H1 (cell line): ENCODE results near the gene MPDZ. TPM values are rescaled to one million over a fixed set of nuclear protein-coding genes. Genes with fewer than 3 reads are reported as not detected.

Source experiments
- CTCF ChIA-PET: fragments of 300-600 bp; sonication (Branson Sonifier 250); formaldehyde crosslinking; loops from one replicate; lab custom pipeline; 2021; ENCODE audit not compliant: partially characterized antibody; lab: Charles Lee
- POLR2A ChIA-PET: fragments of 300-600 bp; sonication (Branson Sonifier 250); formaldehyde crosslinking; loops from one replicate; lab custom pipeline; 2021; ENCODE audit warnings: inconsistent platforms; ENCODE audit not compliant: partially characterized antibody; lab: Charles Lee
- DNase-seq, 2 experiments: peaks; one replicate each; pipeline versions ENCODE4 v3.0.0 to v3.0.0-alpha.2; 2010 to 2022; ENCODE audit warnings: low spot score in 2 of 2, low read depth in 1 of 2, mixed read lengths in 1 of 2
- FAIRE-seq: peaks from 2 replicates; lab custom pipeline; 2011; peaks lifted over from hg19 to GRCh38; lab: Jason Lieb, UNC
- H2AFZ ChIP-seq: 2 replicates; pipeline ENCODE4 v1.8.1; 2012; ENCODE audit warnings: low read length, inconsistent platforms
- H2AK5ac ChIP-seq: 2 replicates; pipeline ENCODE4 v1.6.1; 2013; ENCODE audit warnings: low read depth, low read length
- H2BK120ac ChIP-seq: replicated peaks from 2 replicates; pipeline ENCODE3; 2013; ENCODE audit warnings: low read depth, low read length, inconsistent platforms
- H2BK12ac ChIP-seq: 2 replicates; pipeline ENCODE4 v1.6.1; 2013; ENCODE audit warnings: low read depth, low read length
- H2BK15ac ChIP-seq: 2 replicates; pipeline ENCODE4 v1.6.1; 2013; ENCODE audit warnings: low read length
- H2BK20ac ChIP-seq: 2 replicates; pipeline ENCODE4 v1.6.1; 2013; ENCODE audit warnings: low read length
- H2BK5ac ChIP-seq: 2 replicates; pipeline ENCODE4 v1.6.1; 2013; ENCODE audit warnings: low read depth, low read length
- H3K14ac ChIP-seq: 2 replicates; pipeline ENCODE4 v1.6.1; 2013; ENCODE audit warnings: inconsistent platforms; ENCODE audit not compliant: insufficient read length
- H3K18ac ChIP-seq: 2 replicates; pipeline ENCODE4 v1.6.1; 2013; ENCODE audit warnings: low read length; ENCODE audit errors: extremely low read depth
- H3K23ac ChIP-seq: 2 replicates; pipeline ENCODE4 v1.6.1; 2013; ENCODE audit warnings: inconsistent platforms; ENCODE audit not compliant: insufficient read length
- H3K23me2 ChIP-seq: 2 replicates; pipeline ENCODE4 v1.6.1; 2013; ENCODE audit warnings: low read depth, low read length
- H3K27ac ChIP-seq: 2 replicates; pipeline ENCODE4 v1.6.1; 2011; ENCODE audit warnings: low read depth, low read length, inconsistent platforms
- H3K27me3 ChIP-seq, 4 experiments: replicated peaks in 1 of 4; 1 replicate in 1 of 4; 2 replicates in 3 of 4; pipeline versions ENCODE4 v1.6.1 to v1.8.1; 2011 to 2013; ENCODE audit warnings: low read length in 3 of 4, mild to moderate bottlenecking in 3 of 4, inconsistent platforms in 2 of 4, mixed read lengths in 2 of 4, moderate library complexity in 1 of 4; ENCODE audit not compliant: control insufficient read depth in 3 of 4, insufficient read depth in 3 of 4; ENCODE audit errors: extremely low read depth in 1 of 4
- H3K36me3 ChIP-seq, 4 experiments: 2 replicates each; pipeline versions ENCODE4 v1.6.1 to v1.8.1; 2011 to 2013; ENCODE audit warnings: mild to moderate bottlenecking in 4 of 4, low read length in 3 of 4, moderate library complexity in 2 of 4, control low read depth in 1 of 4, inconsistent platforms in 1 of 4; ENCODE audit not compliant: insufficient read depth in 4 of 4, control insufficient read depth in 2 of 4
- H3K4ac ChIP-seq: replicated peaks from 2 replicates; pipeline ENCODE3; 2013; ENCODE audit warnings: low read length, low read depth, mixed read lengths, inconsistent platforms; ENCODE audit not compliant: insufficient read length
- H3K4me1 ChIP-seq, 4 experiments: replicated peaks in 1 of 4; 1 replicate in 1 of 4; 2 replicates in 3 of 4; pipeline versions ENCODE4 v1.6.1 to v1.8.1; 2011 to 2013; ENCODE audit warnings: low read length in 3 of 4, inconsistent platforms in 2 of 4, mixed read lengths in 1 of 4; ENCODE audit not compliant: insufficient read depth in 4 of 4, control insufficient read depth in 3 of 4
- H3K4me2 ChIP-seq, 2 experiments: 2 replicates each; pipeline versions ENCODE4 v1.6.1 to v1.8.1; 2011 to 2013; ENCODE audit warnings: low read depth in 2 of 2, low read length in 2 of 2, control low read depth in 1 of 2, inconsistent platforms in 1 of 2, mild to moderate bottlenecking in 1 of 2; ENCODE audit not compliant: insufficient read depth in 1 of 2
- H3K4me3 ChIP-seq, 4 experiments: fragments of 200-600, 300-600 bp in 1 of 4; sonication (generic), shearing (Covaris generic), sonication (Bioruptor Twin) in 1 of 4; 2 replicates each; pipeline versions ENCODE4 v1.5.1 to v1.8.1; 2011 to 2016; ENCODE audit warnings: low read length in 4 of 4, low read depth in 3 of 4, control low read depth in 2 of 4, inconsistent platforms in 2 of 4, mild to moderate bottlenecking in 2 of 4, mixed read lengths in 1 of 4, moderate library complexity in 1 of 4; ENCODE audit not compliant: insufficient read depth in 2 of 4; ENCODE audit errors: extremely low read depth in 1 of 4
- H3K56ac ChIP-seq: replicated peaks from 2 replicates; pipeline ENCODE3; 2013; ENCODE audit warnings: low read depth, mild to moderate bottlenecking, mixed read lengths, low read length, inconsistent platforms; ENCODE audit not compliant: insufficient read length
- H3K79me1 ChIP-seq: 2 replicates; pipeline ENCODE4 v1.6.1; 2013; ENCODE audit warnings: low read depth, low read length, control low read depth
- H3K79me2 ChIP-seq, 2 experiments: 2 replicates each; pipeline versions ENCODE4 v1.6.1 to v1.8.1; 2012 to 2013; ENCODE audit warnings: low read length in 2 of 2, mild to moderate bottlenecking in 2 of 2, inconsistent platforms in 1 of 2; ENCODE audit not compliant: insufficient read depth in 2 of 2, control insufficient read depth in 1 of 2
- H3K9ac ChIP-seq, 4 experiments: replicated peaks in 1 of 4; 1 replicate in 1 of 4; 2 replicates in 3 of 4; pipeline versions ENCODE4 v1.6.1 to v1.8.1; 2011 to 2013; ENCODE audit warnings: low read depth in 3 of 4, low read length in 3 of 4, control low read depth in 2 of 4, mild to moderate bottlenecking in 2 of 4, moderate library complexity in 2 of 4, inconsistent platforms in 1 of 4; ENCODE audit errors: extremely low read depth in 1 of 4
- H3K9me3 ChIP-seq, 2 experiments: 2 replicates each; pipeline versions ENCODE4 v1.6.1 to v1.8.1; 2012 to 2013; ENCODE audit warnings: mild to moderate bottlenecking in 2 of 2, moderate library complexity in 2 of 2, control low read depth in 1 of 2, inconsistent platforms in 1 of 2, low read depth in 1 of 2, low read length in 1 of 2, mixed read lengths in 1 of 2; ENCODE audit not compliant: insufficient read depth in 2 of 2
- H4K20me1 ChIP-seq, 2 experiments: replicated peaks in 1 of 2; 2 replicates each; pipeline versions ENCODE3 to v1.8.1; 2011 to 2013; ENCODE audit warnings: inconsistent platforms in 2 of 2, low read length in 2 of 2, mild to moderate bottlenecking in 1 of 2; ENCODE audit not compliant: insufficient read depth in 2 of 2, control insufficient read depth in 1 of 2
- H4K5ac ChIP-seq: 2 replicates; pipeline ENCODE4 v1.6.1; 2013; ENCODE audit warnings: low read length, low read depth, mixed read lengths, inconsistent platforms; ENCODE audit not compliant: insufficient read length
- H4K8ac ChIP-seq: 2 replicates; pipeline ENCODE4 v1.8.0; 2013; ENCODE audit warnings: mild to moderate bottlenecking, moderate library complexity, low read length, inconsistent platforms; ENCODE audit not compliant: insufficient read depth; ENCODE audit errors: extremely low read depth
- H4K91ac ChIP-seq: replicated peaks from 2 replicates; pipeline ENCODE3; 2013; ENCODE audit warnings: low read length, mixed read lengths, inconsistent platforms; ENCODE audit not compliant: insufficient read length
- CEBPB ChIP-seq: IDR thresholded peaks from 2 replicates; pipeline ENCODE4 v1.6.1; 2012; ENCODE audit warnings: low read depth, low read length
- KDM5A ChIP-seq: fragments of 200-600 bp; IDR thresholded peaks from 2 replicates; pipeline ENCODE4 v1.7.1; 2012; ENCODE audit warnings: mild to moderate bottlenecking, low read length, inconsistent platforms, mixed read lengths
- WGBS, 2 experiments: shearing (Covaris generic) in 1 of 2; methylation state at CpG; one replicate each; pipeline versions ENCODE4 v1.1.6 to v1.1.7; 2013 to 2015; ENCODE audit warnings: low lambda C conversion rate in 2 of 2, mixed read lengths in 2 of 2, inconsistent platforms in 1 of 2, low coverage in 1 of 2, missing lambda C conversion rate in 1 of 2; ENCODE audit not compliant: insufficient replicate concordance in 2 of 2, insufficient coverage in 1 of 2, insufficient read length in 1 of 2; ENCODE audit errors: extremely low coverage in 1 of 2, missing lambda C conversion rate in 1 of 2; 5-methylcytosine and 5-hydroxymethylcytosine counted together
- polyA plus RNA-seq, 7 experiments: library from polyadenylated mRNA; depleted of rRNA in 3 of 7; stranded (reverse) in 5 of 7; unstranded in 2 of 7; fragments of >200 nt in 5 of 7; fragments of 200-250 nt in 2 of 7; gene quantifications; 1 replicate in 5 of 7; 2 replicates in 1 of 7; 4 replicates in 1 of 7; pipeline versions ENCODE4 v1.2.1 to v1.2.3, GENCODE V29; 2011 to 2013; ENCODE audit warnings: missing spikeins in 2 of 7, mixed read lengths in 2 of 7
- total RNA-seq: library from RNA; stranded (reverse); fragmentation: NEBNext Ultra II Directional; extraction: Animal tissue kit (Norgen Biotek cat#: 25700); gene quantifications from 2 replicates; pipeline ENCODE4 v1.2.1, GENCODE V29; 2021

MPDZ gene
- total and polyA plus RNA-seq, 2 of the 8 experiments (the other 6 are each of a cell fraction or from before 2014, with no cell fraction given) = 14.6 to 39.4 TPM

DNA sequence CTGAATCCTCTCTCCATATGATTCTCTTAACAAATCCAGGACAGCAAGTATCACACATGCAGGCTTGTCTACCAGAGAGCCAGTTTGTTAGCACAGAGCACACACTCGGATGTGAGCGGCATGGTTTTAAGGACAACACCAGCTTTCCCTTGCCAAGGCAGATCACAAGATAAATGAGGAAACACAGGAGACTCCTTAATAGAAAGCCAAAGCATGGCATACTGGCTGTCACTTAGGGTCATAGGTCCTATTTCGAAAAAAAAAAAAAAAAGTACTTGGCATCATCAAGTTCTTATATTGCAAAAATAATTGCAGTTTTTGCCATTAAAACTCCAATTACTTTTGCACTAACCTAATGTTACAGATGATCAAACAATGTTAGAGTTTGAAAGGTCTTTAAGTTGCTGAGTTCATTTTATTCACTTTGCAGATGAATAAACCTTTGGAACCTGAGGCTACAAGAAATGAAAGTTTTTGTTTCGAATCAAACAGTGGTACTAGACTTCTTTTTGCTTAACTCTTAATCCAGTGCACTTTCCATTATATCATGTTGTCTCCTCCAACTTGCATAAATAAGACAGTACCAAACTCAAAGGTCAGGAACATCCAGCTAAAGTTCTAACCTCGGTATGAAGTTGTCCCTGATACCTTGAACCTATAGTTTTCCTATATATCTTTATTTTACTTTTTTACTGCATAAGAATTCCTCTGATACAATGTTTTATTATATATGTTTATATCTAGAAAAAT, 138.5 kb downstream of the MPDZ start:
- 88% methylated on average over 5 of the region's 5 CpGs; no CpG with 5 or more reads in 1 of the 2 experiments for WGBS, 2 experiments
- no peak overlapping the region for H4K91ac ChIP-seq
- no peak overlapping the region for H3K56ac ChIP-seq
- no peak for FAIRE-seq
- no peaks in the 10 kb centered on the region for H3K9me3 ChIP-seq
- H4K5ac ChIP-seq = no peak overlapping the region
- no peak overlapping the region for H3K23ac ChIP-seq
- H3K4me2 ChIP-seq = no peak overlapping the region
- no peak overlapping the region for H2BK12ac ChIP-seq
- no peak overlapping the region for H2BK15ac ChIP-seq
- no peaks in the 10 kb centered on the region for H3K79me1 ChIP-seq
- H2BK20ac ChIP-seq = no peak overlapping the region
- no peak for DNase-seq
- ChIA-PET POLR2A (no interaction called here), CTCF (interaction anchor here (0.7 to 1.5 kb wide), 2 partner anchors 12 to 322 kb away, joined by 3 read pairs; no protein-coding TSS in a partner anchor)
- H3K9ac ChIP-seq = no peak overlapping the region
- no peak overlapping the region for H3K27ac ChIP-seq
- no peaks in the 10 kb centered on the region for H3K27me3 ChIP-seq
- no peak overlapping the region for H2AK5ac ChIP-seq
- no peak overlapping the region for H2AFZ ChIP-seq
- no peaks in the 10 kb centered on the region for H3K79me2 ChIP-seq
- no peak overlapping the region for H3K18ac ChIP-seq
- H4K20me1 ChIP-seq = no peaks in the 10 kb centered on the region
- no peak for TF ChIP-seq KDM5A
- TF ChIP-seq CEBPB = no peak
- H3K23me2 ChIP-seq = no peaks in the 10 kb centered on the region
- H3K4ac ChIP-seq = no peak overlapping the region
- H3K4me1 ChIP-seq = peaks cover 0 to 11% (median 6%) of the 10 kb centered on the region in 4 experiments; a peak in 4 of 7 replicates
- H3K36me3 ChIP-seq = peaks cover 0 to 15% (median 2%) of the 10 kb centered on the region in 4 experiments; a peak in 5 of 8 replicates
- H2BK5ac ChIP-seq = no peak overlapping the region
- H3K14ac ChIP-seq = no peak overlapping the region
- no peak overlapping the region for H3K4me3 ChIP-seq
- no peak overlapping the region for H2BK120ac ChIP-seq
- H4K8ac ChIP-seq = no peak overlapping the region
